GM19025 (cell line): ENCODE results near the gene STK32B.

ENCODE experiments used
- ATAC-seq: cut with Tn5 transposase; IDR thresholded peaks from one replicate; pipeline ENCODE4 v1.9.1; 2021; ENCODE audit warnings: mild to moderate bottlenecking, low read depth, moderate library complexity; ENCODE audit not compliant: unreplicated experiment

STK32B gene

GRCh38 chr4:5118994-5119835 is 67.9 kb downstream of the STK32B start:
- no peak for ATAC-seq

DNA sequence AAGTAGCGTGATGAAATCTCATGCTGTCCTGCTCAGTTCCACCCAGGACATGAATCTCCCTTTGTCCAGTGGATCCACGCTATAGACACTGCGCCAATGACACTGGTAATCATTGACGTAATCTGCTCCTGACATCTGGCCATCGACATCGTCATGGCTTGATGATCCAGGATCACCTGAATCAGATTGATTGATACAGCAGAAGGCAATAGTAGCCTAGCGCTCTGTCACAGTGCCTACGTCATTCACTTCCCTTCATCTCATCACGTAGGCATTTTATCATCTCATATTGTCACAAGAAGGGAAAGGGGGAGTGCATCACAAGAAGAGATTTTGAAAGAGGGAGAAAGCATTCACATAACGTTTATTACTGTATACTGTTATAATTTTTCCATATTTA is 68.8 kb downstream of the STK32B start:
- ATAC-seq: no peak

GRCh38 chr4:5120468-5120867 is 69.2 kb downstream of the STK32B start:
- no peak for ATAC-seq

DNA sequence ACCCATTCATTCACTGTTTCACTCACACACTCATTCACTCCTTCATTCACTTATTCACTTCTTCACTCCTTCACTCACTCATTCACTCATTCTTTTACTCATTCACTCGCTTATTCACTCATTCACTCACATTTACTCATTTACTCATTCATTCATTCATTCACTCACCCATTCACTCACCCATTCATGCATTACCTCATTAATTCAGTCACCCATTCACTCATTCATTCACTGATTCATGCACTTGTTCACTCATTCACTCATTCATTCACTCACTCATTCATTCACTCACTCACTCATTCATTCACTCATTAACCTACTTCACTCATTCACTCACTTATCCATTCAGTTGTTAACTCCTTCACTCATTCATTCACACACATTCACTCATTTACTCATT is 70.8 kb downstream of the STK32B start:
- no peak for ATAC-seq

- ATAC-seq: no peak
These were observed 73.6 kb downstream of the STK32B start for GRCh38 chr4:5124876-5125275.

GRCh38 chr4:5125321-5125720 is 74.0 kb downstream of the STK32B start:
- no peak for ATAC-seq

DNA sequence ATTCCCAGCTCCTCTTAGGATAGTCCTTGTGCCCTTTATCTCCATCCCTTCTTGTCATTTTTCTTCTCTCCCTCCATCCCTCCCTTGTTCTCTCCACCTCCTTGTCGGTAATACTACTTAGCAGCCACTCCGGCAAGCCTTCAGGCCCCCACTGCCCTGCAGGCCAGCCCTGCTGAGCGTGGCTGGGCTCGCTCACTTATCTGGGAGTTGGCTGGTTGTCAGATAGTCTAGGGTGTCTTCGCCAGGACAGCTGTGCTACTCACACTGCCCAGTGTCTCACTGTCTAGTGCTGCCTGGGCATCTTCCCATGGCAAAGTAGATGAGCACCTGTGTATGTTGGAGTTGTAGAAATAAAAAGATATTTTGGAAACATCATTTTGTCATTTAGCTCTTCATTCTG is 75.0 kb downstream of the STK32B start:
- no peak for ATAC-seq

DNA sequence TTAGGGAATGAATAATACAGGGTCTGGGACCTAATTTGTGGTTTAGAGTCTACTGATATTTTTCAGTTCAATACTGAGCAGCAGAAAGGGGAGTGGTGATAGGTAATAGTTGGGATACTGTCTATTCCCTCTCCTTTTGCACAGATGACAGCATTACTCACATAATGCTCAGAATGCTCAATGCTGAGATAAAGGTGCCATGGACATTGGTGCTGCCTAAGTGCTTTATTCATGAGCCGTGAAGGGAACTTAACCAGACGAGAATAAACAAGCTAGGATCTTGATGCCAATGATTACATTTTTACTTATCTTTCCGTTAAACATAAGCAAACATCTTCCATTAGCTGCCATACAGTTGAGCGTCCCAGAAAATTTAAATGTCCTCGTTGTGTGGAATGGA is 75.6 kb downstream of the STK32B start:
- no peak for ATAC-seq

- ATAC-seq: no peak
These were observed 76.3 kb downstream of the STK32B start for GRCh38 chr4:5127556-5127955.

- no peak for ATAC-seq
These were observed 77.3 kb downstream of the STK32B start for GRCh38 chr4:5128569-5128968.

GRCh38 chr4:5133201-5133600 is 81.9 kb downstream of the STK32B start:
- ATAC-seq: no peak

GRCh38 chr4:5133933-5134594 is 82.8 kb downstream of the STK32B start:
- no peak for ATAC-seq

- no peak for ATAC-seq
These were observed 83.3 kb downstream of the STK32B start for GRCh38 chr4:5134620-5135019.

- no peak for ATAC-seq
These were observed 85.9 kb downstream of the STK32B start for GRCh38 chr4:5137226-5137625.

GRCh38 chr4:5137927-5138326 is 86.6 kb downstream of the STK32B start:
- ATAC-seq: no peak

- no peak for ATAC-seq
These were observed 87.1 kb downstream of the STK32B start for GRCh38 chr4:5138389-5138788.

- ATAC-seq: no peak
These were observed 87.9 kb downstream of the STK32B start for GRCh38 chr4:5139141-5139540.

- ATAC-seq: no peak
These were observed 90.5 kb downstream of the STK32B start for GRCh38 chr4:5141802-5142201.

- no peak for ATAC-seq
These were observed 91.4 kb downstream of the STK32B start for GRCh38 chr4:5142726-5143125.

- ATAC-seq: no peak
These were observed 92.1 kb downstream of the STK32B start for GRCh38 chr4:5143306-5143861.

DNA sequence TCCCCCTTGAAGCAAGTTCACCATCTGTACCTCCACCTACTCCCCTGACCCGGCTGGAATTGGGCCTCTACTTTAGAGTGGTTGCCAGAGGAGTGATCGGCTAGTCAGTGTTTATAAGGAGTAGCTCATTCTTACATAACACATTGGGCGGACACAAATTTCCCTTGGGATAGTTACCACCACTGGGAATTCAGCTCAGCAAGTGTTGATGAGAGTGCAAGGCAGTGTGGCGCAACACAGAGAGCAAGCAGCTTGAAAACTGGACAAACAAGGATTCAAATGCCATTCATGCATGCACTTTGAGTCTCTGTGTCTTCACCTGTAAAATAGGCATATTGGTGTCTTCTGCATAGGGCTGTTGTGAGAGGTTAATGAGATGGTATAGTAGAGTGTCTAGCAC is 92.7 kb downstream of the STK32B start:
- ATAC-seq: no peak

- ATAC-seq: no peak
These were observed 93.1 kb downstream of the STK32B start for GRCh38 chr4:5144384-5144783.
